ENCODE measurements around the gene MYO9A.
"Not testable (repeated sequence)": the region's sequence is repeated elsewhere in the genome, so short reads cannot be mapped to it uniquely, and the experiment has no call there.

Gene MYO9A

GRCh38 chr15:72005483-72005882 is 112.5 kb downstream of the MYO9A start:
- no peaks in the 10 kb centered on the region for H3K27me3 ChIP-seq (ENCODE audit: low read depth, low read length)
- H3K4me1 ChIP-seq (ENCODE audit: control insufficient read depth in 1 of 2, insufficient read depth in 2 of 2, low read length in 2 of 2) = no peaks in the 10 kb centered on the region
- H3K27ac ChIP-seq (ENCODE audit: low read length) = no peak overlapping the region
- H3K36me3 ChIP-seq (ENCODE audit: control insufficient read depth in 1 of 2, insufficient read depth in 2 of 2, low read length in 2 of 2) = peaks cover 6 to 25% of the 10 kb centered on the region in 2 donors
- no peaks in the 10 kb centered on the region for H3K9me3 ChIP-seq (ENCODE audit: control insufficient read depth in 1 of 2, low read length in 2 of 2)
- H3K4me3 ChIP-seq (ENCODE audit: low read depth in 1 of 2, low read length in 2 of 2) = no peak overlapping the region

DNA sequence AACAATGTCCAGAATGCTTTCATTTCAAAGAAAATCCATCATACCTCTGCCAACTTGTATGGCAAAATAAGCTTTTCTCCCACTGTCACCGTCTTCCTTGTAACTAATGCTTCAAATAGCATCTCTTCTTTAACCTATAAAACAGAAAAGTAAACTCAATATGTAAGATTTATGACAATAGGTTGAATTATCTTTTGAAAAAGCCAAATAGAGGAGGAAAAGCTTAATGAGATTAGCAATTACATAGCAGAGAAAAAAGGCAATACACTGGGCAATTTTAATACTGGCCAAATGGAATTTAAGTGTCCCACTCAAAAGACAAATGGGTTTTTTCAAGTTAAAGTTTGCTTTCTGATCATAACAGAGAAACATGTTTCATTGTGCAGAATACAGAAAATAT is 118.1 kb downstream of the MYO9A start:
- Histone ChIP-seq H3K9me3 (ENCODE audit: control insufficient read depth in 1 of 2, low read length in 2 of 2) (no peaks in the 10 kb centered on the region), H3K27ac (ENCODE audit: low read length) (no peak overlapping the region), H3K4me3 (ENCODE audit: low read depth in 1 of 2, low read length in 2 of 2) (no peak overlapping the region), H3K36me3 (ENCODE audit: control insufficient read depth in 1 of 2, insufficient read depth in 2 of 2, low read length in 2 of 2) (peaks cover 0 to 8% of the 10 kb centered on the region in 2 donors), H3K27me3 (ENCODE audit: low read depth, low read length) (no peaks in the 10 kb centered on the region), H3K4me1 (ENCODE audit: control insufficient read depth in 1 of 2, insufficient read depth in 2 of 2, low read length in 2 of 2) (no peaks in the 10 kb centered on the region)

DNA sequence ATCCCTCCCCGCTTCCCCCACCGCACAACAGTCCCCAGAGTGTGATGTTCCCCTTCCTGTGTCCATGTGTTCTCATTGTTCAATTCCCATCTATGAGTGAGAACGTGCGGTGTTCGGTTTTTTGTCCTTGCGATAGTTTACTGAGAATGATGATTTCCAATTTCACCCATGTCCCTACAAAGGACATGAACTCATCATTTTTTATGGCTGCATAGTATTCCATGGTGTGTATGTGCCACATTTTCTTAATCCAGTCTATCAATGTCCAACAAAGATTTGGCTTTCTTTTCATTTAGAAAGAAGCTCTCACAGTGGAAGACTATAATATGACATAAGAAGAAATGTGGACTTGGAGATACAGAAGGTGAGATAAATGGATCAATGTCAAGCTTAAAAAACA is 119.2 kb downstream of the MYO9A start:
- not testable (repeated sequence) for H3K9me3 ChIP-seq (ENCODE audit: control insufficient read depth in 1 of 2, low read length in 2 of 2); H3K27ac ChIP-seq (ENCODE audit: low read length); H3K36me3 ChIP-seq (ENCODE audit: control insufficient read depth in 1 of 2, insufficient read depth in 2 of 2, low read length in 2 of 2); H3K4me3 ChIP-seq (ENCODE audit: low read depth in 1 of 2, low read length in 2 of 2); H3K4me1 ChIP-seq (ENCODE audit: control insufficient read depth in 1 of 2, insufficient read depth in 2 of 2, low read length in 2 of 2); H3K27me3 ChIP-seq (ENCODE audit: low read depth, low read length)

GRCh38 chr15:71997691-71998090 is 120.3 kb downstream of the MYO9A start:
- Histone ChIP-seq H3K9me3 (ENCODE audit: control insufficient read depth in 1 of 2, low read length in 2 of 2) (no peaks in the 10 kb centered on the region), H3K36me3 (ENCODE audit: control insufficient read depth in 1 of 2, insufficient read depth in 2 of 2, low read length in 2 of 2) (peaks cover 0 to 8% of the 10 kb centered on the region in 2 donors), H3K27ac (ENCODE audit: low read length) (no peak overlapping the region), H3K27me3 (ENCODE audit: low read depth, low read length) (no peaks in the 10 kb centered on the region), H3K4me1 (ENCODE audit: control insufficient read depth in 1 of 2, insufficient read depth in 2 of 2, low read length in 2 of 2) (no peaks in the 10 kb centered on the region), H3K4me3 (ENCODE audit: low read depth in 1 of 2, low read length in 2 of 2) (no peak overlapping the region)

DNA sequence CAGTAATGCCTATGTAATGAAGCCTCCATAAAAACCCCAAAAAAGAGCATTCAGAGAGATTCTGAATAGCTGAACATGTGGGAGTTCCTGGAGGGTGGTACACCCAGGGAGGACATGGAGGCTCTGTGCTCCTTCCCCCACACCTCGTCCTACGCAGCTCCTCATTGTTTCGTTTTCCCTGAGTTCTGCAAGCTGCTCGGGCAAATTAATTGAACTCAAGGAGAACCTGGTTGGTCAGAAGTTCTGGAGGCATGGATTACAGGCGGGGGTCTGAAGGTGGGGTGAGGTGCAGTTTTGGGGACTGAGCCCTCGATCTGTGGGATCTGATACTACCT is 142.2 kb downstream of the MYO9A start:
- no peak overlapping the region for H3K27ac ChIP-seq (ENCODE audit: low read length)
- H3K36me3 ChIP-seq (ENCODE audit: control insufficient read depth in 1 of 2, insufficient read depth in 2 of 2, low read length in 2 of 2) = peaks cover 3 to 25% of the 10 kb centered on the region in 2 donors
- no peaks in the 10 kb centered on the region for H3K4me1 ChIP-seq (ENCODE audit: control insufficient read depth in 1 of 2, insufficient read depth in 2 of 2, low read length in 2 of 2)
- no peaks in the 10 kb centered on the region for H3K9me3 ChIP-seq (ENCODE audit: control insufficient read depth in 1 of 2, low read length in 2 of 2)
- no peak overlapping the region for H3K4me3 ChIP-seq (ENCODE audit: low read depth in 1 of 2, low read length in 2 of 2)
- no peaks in the 10 kb centered on the region for H3K27me3 ChIP-seq (ENCODE audit: low read depth, low read length)

DNA sequence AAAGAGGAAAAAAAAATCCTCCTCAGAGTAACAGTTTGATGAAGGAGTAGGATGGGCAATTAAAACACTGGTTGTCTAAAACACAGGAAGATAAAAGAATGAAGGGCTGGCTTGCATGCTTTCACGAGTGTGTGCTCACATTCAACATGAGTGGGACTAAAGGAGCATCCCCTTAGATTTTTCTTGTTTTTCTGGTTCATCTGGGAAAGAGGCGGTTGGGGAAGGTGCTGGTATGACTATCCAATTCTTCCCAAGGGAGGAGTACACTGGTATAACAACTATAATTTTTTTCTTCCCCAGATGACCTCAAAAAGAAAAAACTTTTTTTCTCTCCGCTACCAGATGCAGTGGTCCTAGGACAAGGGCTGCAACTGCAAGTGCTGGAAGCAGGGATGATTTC is 143.7 kb downstream of the MYO9A start:
- peaks cover 3 to 20% of the 10 kb centered on the region in 2 donors for H3K36me3 ChIP-seq (ENCODE audit: control insufficient read depth in 1 of 2, insufficient read depth in 2 of 2, low read length in 2 of 2)
- no peak overlapping the region for H3K4me3 ChIP-seq (ENCODE audit: low read depth in 1 of 2, low read length in 2 of 2)
- no peaks in the 10 kb centered on the region for H3K4me1 ChIP-seq (ENCODE audit: control insufficient read depth in 1 of 2, insufficient read depth in 2 of 2, low read length in 2 of 2)
- no peak overlapping the region for H3K27ac ChIP-seq (ENCODE audit: low read length)
- no peaks in the 10 kb centered on the region for H3K9me3 ChIP-seq (ENCODE audit: control insufficient read depth in 1 of 2, low read length in 2 of 2)
- no peaks in the 10 kb centered on the region for H3K27me3 ChIP-seq (ENCODE audit: low read depth, low read length)

DNA sequence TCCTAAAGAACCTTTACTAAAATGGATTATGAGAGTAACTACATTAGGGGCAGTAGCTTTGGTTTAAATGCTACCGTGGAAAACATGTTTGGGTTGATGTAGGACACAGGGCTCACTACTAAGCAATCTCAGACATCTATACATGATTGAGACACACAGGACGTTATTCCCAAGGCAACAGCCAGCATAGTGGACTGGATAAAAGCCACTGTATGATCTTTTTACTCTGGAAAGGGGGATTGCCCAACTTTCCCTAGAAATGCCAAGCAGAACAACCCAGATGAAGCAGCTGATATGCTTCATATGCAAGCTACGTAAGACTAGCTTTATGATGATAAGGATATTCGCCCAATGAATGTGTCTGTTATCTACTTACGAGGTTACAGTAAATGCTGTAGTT is 144.6 kb downstream of the MYO9A start:
- no peaks in the 10 kb centered on the region for H3K4me1 ChIP-seq (ENCODE audit: control insufficient read depth in 1 of 2, insufficient read depth in 2 of 2, low read length in 2 of 2)
- no peak overlapping the region for H3K27ac ChIP-seq (ENCODE audit: low read length)
- H3K36me3 ChIP-seq (ENCODE audit: control insufficient read depth in 1 of 2, insufficient read depth in 2 of 2, low read length in 2 of 2) = peaks cover 3 to 20% of the 10 kb centered on the region in 2 donors
- H3K9me3 ChIP-seq (ENCODE audit: control insufficient read depth in 1 of 2, low read length in 2 of 2) = no peaks in the 10 kb centered on the region
- no peak overlapping the region for H3K4me3 ChIP-seq (ENCODE audit: low read depth in 1 of 2, low read length in 2 of 2)
- H3K27me3 ChIP-seq (ENCODE audit: low read depth, low read length) = no peaks in the 10 kb centered on the region

DNA sequence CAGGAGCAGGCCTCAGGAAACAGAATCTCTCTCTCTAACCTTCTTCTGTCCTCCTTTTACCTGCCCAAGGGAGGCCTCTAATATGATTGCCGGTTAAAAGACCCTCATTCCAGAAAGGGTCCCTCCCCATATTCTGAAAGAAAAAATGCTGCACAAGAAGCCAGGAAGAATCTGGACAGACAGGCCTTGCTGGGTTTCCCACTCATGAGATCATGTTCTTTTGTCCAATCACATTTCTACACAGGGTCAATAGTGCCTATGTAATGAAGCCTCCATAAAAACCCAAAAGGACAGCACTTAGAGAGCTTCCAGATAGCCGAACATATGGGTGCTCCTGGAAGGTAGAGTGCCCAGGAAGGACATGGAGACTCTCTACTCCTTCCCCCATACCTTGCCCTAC is 146.0 kb downstream of the MYO9A start:
- Histone ChIP-seq H3K36me3 (ENCODE audit: control insufficient read depth in 1 of 2, insufficient read depth in 2 of 2, low read length in 2 of 2) (peaks cover 3 to 13% of the 10 kb centered on the region in 2 donors), H3K27me3 (ENCODE audit: low read depth, low read length) (no peaks in the 10 kb centered on the region), H3K27ac (ENCODE audit: low read length) (no peak overlapping the region), H3K4me3 (ENCODE audit: low read depth in 1 of 2, low read length in 2 of 2) (no peak overlapping the region), H3K4me1 (ENCODE audit: control insufficient read depth in 1 of 2, insufficient read depth in 2 of 2, low read length in 2 of 2) (no peaks in the 10 kb centered on the region), H3K9me3 (ENCODE audit: control insufficient read depth in 1 of 2, low read length in 2 of 2) (no peaks in the 10 kb centered on the region)

- H3K4me3 ChIP-seq (ENCODE audit: low read depth in 1 of 2, low read length in 2 of 2) = no peak overlapping the region
- H3K4me1 ChIP-seq (ENCODE audit: control insufficient read depth in 1 of 2, insufficient read depth in 2 of 2, low read length in 2 of 2) = no peaks in the 10 kb centered on the region
- H3K9me3 ChIP-seq (ENCODE audit: control insufficient read depth in 1 of 2, low read length in 2 of 2) = no peaks in the 10 kb centered on the region
- no peaks in the 10 kb centered on the region for H3K27me3 ChIP-seq (ENCODE audit: low read depth, low read length)
- H3K36me3 ChIP-seq (ENCODE audit: control insufficient read depth in 1 of 2, insufficient read depth in 2 of 2, low read length in 2 of 2) = peaks cover 0 to 9% of the 10 kb centered on the region in 2 donors
- H3K27ac ChIP-seq (ENCODE audit: low read length) = no peak overlapping the region
These were observed 147.5 kb downstream of the MYO9A start for GRCh38 chr15:71970435-71970834.

DNA sequence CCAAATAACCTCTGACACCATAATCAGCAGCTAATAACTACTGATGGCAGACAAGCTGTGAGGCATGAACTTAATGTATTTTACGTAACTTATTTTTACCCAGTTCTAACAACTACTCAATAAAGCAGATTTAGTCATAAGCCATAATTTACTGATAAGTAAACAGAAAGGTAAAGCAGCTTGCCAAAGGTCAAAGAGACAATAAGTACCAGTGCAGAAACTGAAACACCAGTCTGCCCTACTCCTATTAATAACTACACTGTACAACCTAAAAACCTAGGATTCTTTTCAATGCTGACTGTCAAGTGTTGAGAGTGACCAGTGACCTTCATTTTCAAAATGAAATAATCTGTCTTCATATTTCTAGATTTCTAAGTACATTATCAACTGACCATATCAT is 155.4 kb downstream of the MYO9A start:
- no peaks in the 10 kb centered on the region for H3K4me1 ChIP-seq (ENCODE audit: control insufficient read depth in 1 of 2, insufficient read depth in 2 of 2, low read length in 2 of 2)
- peaks cover 0 to 2% of the 10 kb centered on the region in 2 donors for H3K36me3 ChIP-seq (ENCODE audit: control insufficient read depth in 1 of 2, insufficient read depth in 2 of 2, low read length in 2 of 2)
- H3K27me3 ChIP-seq (ENCODE audit: low read depth, low read length) = no peaks in the 10 kb centered on the region
- no peak overlapping the region for H3K27ac ChIP-seq (ENCODE audit: low read length)
- H3K9me3 ChIP-seq (ENCODE audit: control insufficient read depth in 1 of 2, low read length in 2 of 2) = no peaks in the 10 kb centered on the region
- H3K4me3 ChIP-seq (ENCODE audit: low read depth in 1 of 2, low read length in 2 of 2) = no peak overlapping the region

- Histone ChIP-seq H3K4me3 (ENCODE audit: low read depth in 1 of 2, low read length in 2 of 2) (no peak overlapping the region), H3K36me3 (ENCODE audit: control insufficient read depth in 1 of 2, insufficient read depth in 2 of 2, low read length in 2 of 2) (no peaks in the 10 kb centered on the region), H3K27me3 (ENCODE audit: low read depth, low read length) (no peaks in the 10 kb centered on the region), H3K27ac (ENCODE audit: low read length) (no peak overlapping the region), H3K4me1 (ENCODE audit: control insufficient read depth in 1 of 2, insufficient read depth in 2 of 2, low read length in 2 of 2) (no peaks in the 10 kb centered on the region), H3K9me3 (ENCODE audit: control insufficient read depth in 1 of 2, low read length in 2 of 2) (no peaks in the 10 kb centered on the region)
These were observed 160.9 kb downstream of the MYO9A start for GRCh38 chr15:71957026-71957425.

- Histone ChIP-seq H3K4me1 (ENCODE audit: control insufficient read depth in 1 of 2, insufficient read depth in 2 of 2, low read length in 2 of 2) (no peaks in the 10 kb centered on the region), H3K27ac (ENCODE audit: low read length) (no peak overlapping the region), H3K36me3 (ENCODE audit: control insufficient read depth in 1 of 2, insufficient read depth in 2 of 2, low read length in 2 of 2) (peaks cover 0 to 8% of the 10 kb centered on the region in 2 donors), H3K9me3 (ENCODE audit: control insufficient read depth in 1 of 2, low read length in 2 of 2) (no peaks in the 10 kb centered on the region), H3K4me3 (ENCODE audit: low read depth in 1 of 2, low read length in 2 of 2) (no peak overlapping the region), H3K27me3 (ENCODE audit: low read depth, low read length) (no peaks in the 10 kb centered on the region)
These were observed 166.8 kb downstream of the MYO9A start for GRCh38 chr15:71951134-71951533.

All from muscle layer of duodenum (tissue), 2 donors.